Astrocyte (in vitro differentiated cells and primary cell): Measurements from ENCODE around the gene NECTIN1. TPM values are rescaled to one million over a fixed set of nuclear protein-coding genes. Genes with fewer than 3 reads are reported as not detected.

Experiments used
- DNase-seq: peaks from one replicate; pipeline ENCODE4 v3.0.0-alpha.2; 2010; ENCODE audit warnings: low read depth
- FAIRE-seq: peaks from 2 replicates; lab custom pipeline; 2011; peaks lifted over from hg19 to GRCh38; lab: Jason Lieb, UNC
- H2AFZ ChIP-seq: 2 replicates; pipeline ENCODE4 v1.6.0; 2012; ENCODE audit warnings: low read depth, low read length, inconsistent platforms
- H3K27ac ChIP-seq: 2 replicates; pipeline ENCODE4 v1.5.1; 2011; ENCODE audit warnings: low read depth, low read length, inconsistent platforms
- H3K27me3 ChIP-seq: 2 replicates; pipeline ENCODE4 v1.6.0; 2011; ENCODE audit warnings: low read length, inconsistent platforms; ENCODE audit not compliant: insufficient read depth
- H3K36me3 ChIP-seq: 2 replicates; pipeline ENCODE4 v1.5.1; 2011; ENCODE audit warnings: low read length, inconsistent platforms; ENCODE audit not compliant: insufficient read depth
- H3K4me1 ChIP-seq: 2 replicates; pipeline ENCODE4 v1.5.1; 2011; ENCODE audit warnings: low read length, inconsistent platforms; ENCODE audit not compliant: insufficient read depth
- H3K4me2 ChIP-seq: 2 replicates; pipeline ENCODE4 v1.6.0; 2012; ENCODE audit warnings: low read length, inconsistent platforms
- H3K4me3 ChIP-seq: 2 replicates; pipeline ENCODE4 v1.5.1; 2011; ENCODE audit warnings: low read depth, mild to moderate bottlenecking, low read length, inconsistent platforms; ENCODE audit not compliant: insufficient read depth
- H3K79me2 ChIP-seq: 2 replicates; pipeline ENCODE4 v1.6.0; 2012; ENCODE audit warnings: mild to moderate bottlenecking, low read length, inconsistent platforms; ENCODE audit not compliant: insufficient read depth
- H3K9ac ChIP-seq: 2 replicates; pipeline ENCODE4 v1.6.0; 2012; ENCODE audit warnings: mild to moderate bottlenecking, low read length, inconsistent platforms
- H3K9me3 ChIP-seq: 2 replicates; pipeline ENCODE4 v1.5.1; 2012; ENCODE audit warnings: low read depth, mild to moderate bottlenecking, low read length, inconsistent platforms; ENCODE audit not compliant: insufficient read depth
- H4K20me1 ChIP-seq: 2 replicates; pipeline ENCODE4 v1.6.0; 2012; ENCODE audit warnings: low read length, inconsistent platforms; ENCODE audit not compliant: insufficient read depth
- H3K27ac Mint-ChIP-seq: one replicate; pipeline ENCODE4 v1.8.0; 2021; ENCODE audit warnings: mild to moderate bottlenecking, mixed read lengths; ENCODE audit not compliant: unreplicated experiment
- H3K27me3 Mint-ChIP-seq: one replicate; pipeline ENCODE4 v1.8.0; 2021; ENCODE audit warnings: low read depth, mixed read lengths; ENCODE audit not compliant: unreplicated experiment
- H3K36me3 Mint-ChIP-seq: one replicate; pipeline ENCODE4 v1.8.0; 2021; ENCODE audit warnings: low read depth, mixed read lengths; ENCODE audit not compliant: unreplicated experiment
- H3K4me1 Mint-ChIP-seq: one replicate; pipeline ENCODE4 v1.8.0; 2021; ENCODE audit warnings: low read depth, mixed read lengths; ENCODE audit not compliant: unreplicated experiment
- H3K4me3 Mint-ChIP-seq: one replicate; pipeline ENCODE4 v1.8.0; 2021; ENCODE audit warnings: mild to moderate bottlenecking, moderate library complexity, mixed read lengths; ENCODE audit not compliant: unreplicated experiment
- H3K9me3 Mint-ChIP-seq: one replicate; pipeline ENCODE4 v1.8.0; 2021; ENCODE audit warnings: mild to moderate bottlenecking, mixed read lengths; ENCODE audit not compliant: unreplicated experiment
- EZH2 ChIP-seq: IDR thresholded peaks from 2 replicates; pipeline ENCODE4 v1.6.1; 2012; ENCODE audit warnings: mild to moderate bottlenecking, low read length, inconsistent platforms; ENCODE audit not compliant: insufficient read depth
- total RNA-seq: library from RNA; stranded (reverse); gene quantifications from 2 replicates; pipeline ENCODE4 v1.2.1, GENCODE V29; 2021
- TF ChIP-seq, protein P1 (sequence below): IDR thresholded peaks from 2 replicates; pipeline ENCODE4 v1.5.1; 2011; ENCODE audit warnings: low read depth, mild to moderate bottlenecking, inconsistent platforms, low read length, moderate library complexity; ENCODE audit not compliant: insufficient read depth

The NECTIN1 gene
- total RNA-seq, 1 donor from 2014 or later, result 17.7 TPM

DNA sequence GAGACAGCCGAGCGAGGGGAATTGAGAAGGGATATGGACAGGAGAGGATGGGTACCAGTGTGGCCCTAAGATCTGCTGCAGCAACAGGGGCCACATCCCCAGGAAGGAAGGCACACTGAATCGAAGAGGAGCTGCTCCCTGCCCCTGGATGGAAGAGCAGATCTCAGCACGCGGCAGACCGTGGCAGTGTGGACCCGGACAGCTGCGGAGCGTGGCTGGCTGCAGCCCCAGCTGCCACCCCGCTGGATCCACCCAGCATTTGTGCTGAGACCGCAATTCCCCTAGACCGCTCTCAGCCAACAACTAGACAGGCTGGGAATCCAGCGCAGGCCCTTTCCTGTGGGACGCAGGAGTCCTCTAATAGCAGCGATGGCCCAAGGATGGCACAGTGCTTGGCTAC lies 94.7 kb downstream of the NECTIN1 start:
- Mint-ChIP-seq H3K9me3 (peaks cover 19% of the 10 kb centered on the region), H3K4me3 (no peak overlapping the region), H3K27me3 (peaks cover 53% of the 10 kb centered on the region), H3K27ac (no peak overlapping the region), H3K4me1 (no peaks in the 10 kb centered on the region), H3K36me3 (no peaks in the 10 kb centered on the region)
- Histone ChIP-seq H3K27ac (no peak overlapping the region), H3K79me2 (no peaks in the 10 kb centered on the region), H3K9me3 (no peaks in the 10 kb centered on the region), H3K36me3 (no peaks in the 10 kb centered on the region), H3K4me1 (no peaks in the 10 kb centered on the region), H2AFZ (no peak overlapping the region), H3K4me3 (no peak overlapping the region), H3K4me2 (no peak overlapping the region), H3K9ac (no peak overlapping the region), H4K20me1 (no peaks in the 10 kb centered on the region), H3K27me3 (no peaks in the 10 kb centered on the region)
- DNase-seq (no peak), FAIRE-seq (no peak)
- no peak for TF ChIP-seq EZH2
- TF ChIP-seq, protein P1, sequence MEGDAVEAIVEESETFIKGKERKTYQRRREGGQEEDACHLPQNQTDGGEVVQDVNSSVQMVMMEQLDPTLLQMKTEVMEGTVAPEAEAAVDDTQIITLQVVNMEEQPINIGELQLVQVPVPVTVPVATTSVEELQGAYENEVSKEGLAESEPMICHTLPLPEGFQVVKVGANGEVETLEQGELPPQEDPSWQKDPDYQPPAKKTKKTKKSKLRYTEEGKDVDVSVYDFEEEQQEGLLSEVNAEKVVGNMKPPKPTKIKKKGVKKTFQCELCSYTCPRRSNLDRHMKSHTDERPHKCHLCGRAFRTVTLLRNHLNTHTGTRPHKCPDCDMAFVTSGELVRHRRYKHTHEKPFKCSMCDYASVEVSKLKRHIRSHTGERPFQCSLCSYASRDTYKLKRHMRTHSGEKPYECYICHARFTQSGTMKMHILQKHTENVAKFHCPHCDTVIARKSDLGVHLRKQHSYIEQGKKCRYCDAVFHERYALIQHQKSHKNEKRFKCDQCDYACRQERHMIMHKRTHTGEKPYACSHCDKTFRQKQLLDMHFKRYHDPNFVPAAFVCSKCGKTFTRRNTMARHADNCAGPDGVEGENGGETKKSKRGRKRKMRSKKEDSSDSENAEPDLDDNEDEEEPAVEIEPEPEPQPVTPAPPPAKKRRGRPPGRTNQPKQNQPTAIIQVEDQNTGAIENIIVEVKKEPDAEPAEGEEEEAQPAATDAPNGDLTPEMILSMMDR, result no peak

DNA sequence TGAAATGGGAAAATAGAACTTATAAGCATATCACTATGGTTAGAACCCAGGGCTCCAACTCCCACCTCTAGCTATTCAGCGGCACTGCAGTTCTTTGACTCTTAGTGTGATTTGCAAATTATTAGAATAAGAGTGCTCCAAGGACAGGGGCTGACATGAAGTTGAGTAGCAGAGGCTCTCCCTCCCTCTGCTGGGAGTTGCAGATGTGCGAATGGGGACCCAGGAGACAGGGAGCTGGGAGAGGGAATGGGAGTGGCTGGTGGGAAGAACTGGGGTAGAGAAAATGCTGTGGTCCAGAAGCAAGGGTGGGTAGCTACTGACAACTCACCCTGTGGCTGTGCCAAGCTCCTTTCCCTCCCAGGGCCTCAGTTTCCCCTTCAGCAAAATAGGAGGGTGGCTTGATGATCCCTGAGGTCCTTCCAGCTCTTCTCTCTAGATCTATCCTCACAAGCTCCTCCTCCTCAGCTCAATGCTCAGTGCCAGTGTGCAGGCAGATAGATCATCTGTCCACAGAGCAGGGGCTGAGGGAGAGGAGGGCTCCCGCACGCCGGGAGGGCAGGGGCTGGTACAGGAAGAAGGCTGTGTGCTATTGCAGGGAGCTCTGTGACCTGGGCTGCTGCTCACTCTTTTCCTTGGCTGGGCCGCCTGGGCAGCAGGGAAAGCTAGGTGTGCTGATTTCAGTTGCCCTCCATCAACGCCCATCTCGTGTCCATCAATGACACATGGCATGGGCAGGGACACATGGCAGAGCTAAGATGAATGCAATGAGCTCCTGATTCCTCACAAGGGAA lies 99.0 kb downstream of the NECTIN1 start:
- H4K20me1 ChIP-seq, result no peaks in the 10 kb centered on the region
- no peak overlapping the region for H3K4me2 ChIP-seq
- H3K79me2 ChIP-seq, result no peaks in the 10 kb centered on the region
- no peak overlapping the region for H3K4me3 ChIP-seq
- H3K27me3 ChIP-seq, result peaks cover 2% of the 10 kb centered on the region
- FAIRE-seq (no peak), DNase-seq (no peak)
- no peak overlapping the region for H3K9ac ChIP-seq
- H2AFZ ChIP-seq, result no peak overlapping the region
- Mint-ChIP-seq H3K36me3 (no peaks in the 10 kb centered on the region), H3K27me3 (peaks cover 56% of the 10 kb centered on the region), H3K4me3 (no peak overlapping the region), H3K9me3 (peaks cover 11% of the 10 kb centered on the region), H3K4me1 (peaks cover 10% of the 10 kb centered on the region), H3K27ac (no peak overlapping the region)
- no peak overlapping the region for H3K27ac ChIP-seq
- H3K36me3 ChIP-seq, result no peaks in the 10 kb centered on the region
- H3K9me3 ChIP-seq, result no peaks in the 10 kb centered on the region
- TF ChIP-seq EZH2, result no peak
- TF ChIP-seq, protein P1, result no peak
- H3K4me1 ChIP-seq, result no peaks in the 10 kb centered on the region

DNA sequence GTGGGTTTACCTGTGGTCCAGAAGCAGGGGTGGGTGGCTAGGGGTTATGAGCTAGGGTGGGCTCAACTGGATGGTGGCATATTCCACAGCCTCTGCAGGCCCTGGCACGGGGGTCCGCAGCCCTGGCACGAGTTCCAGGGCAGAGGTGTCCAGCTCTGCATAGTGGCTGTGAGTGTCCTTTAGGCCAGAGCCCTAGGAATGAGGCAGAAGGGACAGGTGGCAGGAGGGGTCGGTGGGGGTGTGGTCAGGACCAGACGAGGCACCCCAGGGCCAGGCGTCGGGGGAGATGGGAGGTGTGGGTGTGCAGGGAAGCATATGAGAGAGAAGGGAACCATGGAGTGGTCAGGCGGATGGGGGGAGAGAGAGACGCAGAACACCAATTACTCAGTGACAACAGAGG lies 99.9 kb downstream of the NECTIN1 start:
- Histone ChIP-seq H3K36me3 (no peaks in the 10 kb centered on the region), H3K9ac (no peak overlapping the region), H3K27ac (no peak overlapping the region), H4K20me1 (no peaks in the 10 kb centered on the region), H3K9me3 (no peaks in the 10 kb centered on the region), H2AFZ (no peak overlapping the region), H3K27me3 (peaks cover 2% of the 10 kb centered on the region), H3K4me1 (no peaks in the 10 kb centered on the region), H3K4me2 (no peak overlapping the region), H3K4me3 (no peak overlapping the region), H3K79me2 (no peaks in the 10 kb centered on the region)
- TF ChIP-seq, protein P1, result no peak
- TF ChIP-seq EZH2, result no peak
- Mint-ChIP-seq H3K27ac (no peak overlapping the region), H3K9me3 (peaks cover 9% of the 10 kb centered on the region), H3K27me3 (peaks cover 47% of the 10 kb centered on the region), H3K4me1 (peaks cover 10% of the 10 kb centered on the region), H3K4me3 (no peak overlapping the region), H3K36me3 (no peaks in the 10 kb centered on the region)
- no peak for DNase-seq
- FAIRE-seq, result no peak
